Gastrocnemius medialis (tissue), 4 donors: ENCODE results near the gene PINK1. TPM values are rescaled to one million over a fixed set of nuclear protein-coding genes. Genes with fewer than 3 reads are reported as not detected.
A peak's percentile ranks its signal among the peaks of the same experiment; 100 is the strongest.

Source experiments
- ATAC-seq, 2 donors: fragments of 150-250 bp; one replicate each; pipeline ENCODE4 v1.9.1; 2016
- DNase-seq, 2 donors: peaks; one replicate each; pipeline ENCODE4 v3.0.0-alpha.2; 2019
- H3K27ac ChIP-seq, 4 donors: fragments of 200-600 bp; sonication (generic); 1 replicate in 1 of 4; 2 replicates in 3 of 4; pipeline ENCODE4 v1.5.1; 2016 to 2018; ENCODE audit warnings: mild to moderate bottlenecking in 2 of 4, moderate library complexity in 1 of 4
- H3K27me3 ChIP-seq, 3 donors: fragments of 200-600 bp; sonication (generic) in 2 of 3; 1 replicate in 1 of 3; 2 replicates in 2 of 3; pipeline versions ENCODE4 v1.5.1 to v1.6.0; 2016 to 2019; ENCODE audit warnings: mild to moderate bottlenecking in 1 of 3, moderate library complexity in 1 of 3
- H3K36me3 ChIP-seq, 2 donors: fragments of 200-600 bp; sonication (generic) in 1 of 2; one replicate each; pipeline ENCODE4 v1.5.1; 2017 to 2018
- H3K4me1 ChIP-seq, 2 donors: fragments of 200-600 bp; sonication (generic) in 1 of 2; one replicate each; pipeline ENCODE4 v1.5.1; 2016 to 2017; ENCODE audit warnings: mild to moderate bottlenecking in 2 of 2
- H3K4me3 ChIP-seq, 4 donors: fragments of 200-600 bp; sonication (generic) in 3 of 4; 1 replicate in 1 of 4; 2 replicates in 3 of 4; pipeline ENCODE4 v1.5.1; 2016 to 2019; ENCODE audit warnings: mild to moderate bottlenecking in 2 of 4
- H3K9me3 ChIP-seq, 3 donors: fragments of 200-600 bp; sonication (generic) in 2 of 3; 1 replicate in 1 of 3; 2 replicates in 2 of 3; pipeline ENCODE4 v1.5.1; 2016 to 2019
- POLR2A ChIP-seq, 2 donors: fragments of 450-650 bp; IDR thresholded peaks; one replicate each; pipeline ENCODE4 v1.6.1; 2017; ENCODE audit warnings: antibody characterized with exemption in 2 of 2, mild to moderate bottlenecking in 2 of 2, moderate library complexity in 2 of 2
- in situ Hi-C, 4 donors: fragments of 200-750 bp; cut with MboI; loops; one replicate each; pipeline versions ENCODE4 v1.15.0 to v1.8.0; 2017; ENCODE audit warnings: low sequenced_read_pairs in 4 of 4
- intact Hi-C: fragments of 100-400 bp; cut with DNase I; formaldehyde crosslinking; loops from one replicate; pipeline ENCODE4 v1.15.1; 2023; ENCODE audit warnings: low total_unique reads
- total RNA-seq, 4 donors: library from RNA; depleted of rRNA; stranded (reverse); fragments of >200 nt; gene quantifications; one replicate each; pipeline versions ENCODE4 v1.1.0 to v1.2.3, GENCODE V29; 2016
- TF ChIP-seq, protein P1 (sequence below), 5 experiments: fragments of 450-650 bp in 3 of 5; fragments of 200-600 bp in 2 of 5; sonication (generic) in 2 of 5; IDR thresholded peaks in 4 of 5; conservative IDR thresholded peaks in 1 of 5; 1 replicate in 4 of 5; 2 replicates in 1 of 5; pipeline ENCODE4 v1.5.1; 2016 to 2019; ENCODE audit warnings: antibody characterized with exemption in 5 of 5, mild to moderate bottlenecking in 3 of 5, moderate library complexity in 3 of 5

The PINK1 gene
- total RNA-seq, 4 donors from 2014 or later, result 376 to 478 (median 414) TPM

DNA sequence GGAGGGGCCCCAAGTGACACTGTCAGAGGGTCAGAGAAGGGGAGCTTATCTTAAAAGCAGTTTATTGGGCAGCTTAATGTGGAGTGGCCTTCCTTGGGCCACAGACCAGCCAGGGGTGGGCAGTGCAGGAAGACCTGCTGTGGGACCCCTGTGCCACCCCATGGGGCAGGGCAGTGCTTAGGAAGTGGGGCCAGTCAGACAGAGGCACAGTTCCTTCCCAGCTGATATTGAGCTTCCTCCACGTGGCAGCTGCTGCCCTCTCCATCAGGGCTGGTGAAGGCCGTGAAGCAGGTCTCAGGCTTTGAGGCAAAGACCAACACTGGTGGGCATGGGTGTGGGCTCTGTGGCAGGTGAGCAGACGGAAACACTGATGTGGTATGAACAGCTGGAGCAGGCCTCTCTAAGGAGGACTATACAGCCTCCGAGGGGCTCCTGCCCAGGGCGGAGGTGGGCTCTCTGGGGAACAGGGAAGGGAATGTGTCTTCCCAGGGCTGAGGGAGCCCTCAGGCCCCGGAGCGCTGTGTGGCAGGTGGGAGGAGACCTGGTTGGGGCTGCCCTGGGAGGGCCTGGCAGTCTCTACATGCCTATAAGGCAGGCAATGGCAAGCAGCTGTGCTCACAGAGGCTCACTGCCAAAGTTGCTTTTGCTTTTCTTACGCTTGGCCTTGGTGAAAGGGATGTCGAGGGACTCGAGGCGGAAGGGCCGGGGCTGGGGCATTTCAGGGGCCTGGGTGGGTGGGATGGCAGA is 30.9 kb downstream of the PINK1 start:
- peaks cover 22% of the 10 kb centered on the region in 2 donors for H3K4me1 ChIP-seq
- ATAC-seq (no peak), DNase-seq (no peak)
- no peaks in the 10 kb centered on the region for H3K27me3 ChIP-seq
- H3K4me3 ChIP-seq, result no peak overlapping the region
- in situ Hi-C loops (no loop called here), intact Hi-C loops (no loop called here)
- no peak overlapping the region for H3K27ac ChIP-seq
- H3K9me3 ChIP-seq, result no peaks in the 10 kb centered on the region
- no peaks in the 10 kb centered on the region for H3K36me3 ChIP-seq
- TF ChIP-seq, protein P1, sequence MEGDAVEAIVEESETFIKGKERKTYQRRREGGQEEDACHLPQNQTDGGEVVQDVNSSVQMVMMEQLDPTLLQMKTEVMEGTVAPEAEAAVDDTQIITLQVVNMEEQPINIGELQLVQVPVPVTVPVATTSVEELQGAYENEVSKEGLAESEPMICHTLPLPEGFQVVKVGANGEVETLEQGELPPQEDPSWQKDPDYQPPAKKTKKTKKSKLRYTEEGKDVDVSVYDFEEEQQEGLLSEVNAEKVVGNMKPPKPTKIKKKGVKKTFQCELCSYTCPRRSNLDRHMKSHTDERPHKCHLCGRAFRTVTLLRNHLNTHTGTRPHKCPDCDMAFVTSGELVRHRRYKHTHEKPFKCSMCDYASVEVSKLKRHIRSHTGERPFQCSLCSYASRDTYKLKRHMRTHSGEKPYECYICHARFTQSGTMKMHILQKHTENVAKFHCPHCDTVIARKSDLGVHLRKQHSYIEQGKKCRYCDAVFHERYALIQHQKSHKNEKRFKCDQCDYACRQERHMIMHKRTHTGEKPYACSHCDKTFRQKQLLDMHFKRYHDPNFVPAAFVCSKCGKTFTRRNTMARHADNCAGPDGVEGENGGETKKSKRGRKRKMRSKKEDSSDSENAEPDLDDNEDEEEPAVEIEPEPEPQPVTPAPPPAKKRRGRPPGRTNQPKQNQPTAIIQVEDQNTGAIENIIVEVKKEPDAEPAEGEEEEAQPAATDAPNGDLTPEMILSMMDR (IDR thresholded peaks at IDR 0.05 in 4 of 5, conservative IDR thresholded peaks at IDR 0.05 in 1 of 5), result no peak
- TF ChIP-seq POLR2A (IDR thresholded peaks at IDR 0.05), result no peak

DNA sequence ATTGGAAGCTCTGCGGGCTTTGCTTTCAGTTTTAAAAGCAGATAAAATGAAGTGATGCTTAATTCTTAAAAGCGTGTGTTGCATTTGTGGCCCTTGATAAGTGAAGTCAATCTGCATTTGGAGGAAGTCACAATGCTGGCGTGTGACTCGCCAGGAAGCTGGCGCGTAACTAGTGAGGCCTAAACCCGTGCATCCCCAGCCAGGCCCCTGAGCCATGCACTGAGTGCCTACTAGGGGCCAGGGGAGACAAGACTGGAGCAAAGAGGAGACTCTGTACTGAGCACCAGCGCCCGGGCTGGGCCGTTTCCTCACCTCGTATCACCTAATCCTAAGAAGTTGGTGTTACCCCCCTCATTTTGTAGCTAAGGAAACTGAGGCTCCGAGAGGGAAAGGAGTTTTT is 32.5 kb downstream of the PINK1 start:
- H3K27ac ChIP-seq, result peak overlapping the region in 3 of 4 donors; percentile 38 to 53 (median 51)
- intact Hi-C loops (no loop called here), in situ Hi-C loops (no loop called here)

DNA sequence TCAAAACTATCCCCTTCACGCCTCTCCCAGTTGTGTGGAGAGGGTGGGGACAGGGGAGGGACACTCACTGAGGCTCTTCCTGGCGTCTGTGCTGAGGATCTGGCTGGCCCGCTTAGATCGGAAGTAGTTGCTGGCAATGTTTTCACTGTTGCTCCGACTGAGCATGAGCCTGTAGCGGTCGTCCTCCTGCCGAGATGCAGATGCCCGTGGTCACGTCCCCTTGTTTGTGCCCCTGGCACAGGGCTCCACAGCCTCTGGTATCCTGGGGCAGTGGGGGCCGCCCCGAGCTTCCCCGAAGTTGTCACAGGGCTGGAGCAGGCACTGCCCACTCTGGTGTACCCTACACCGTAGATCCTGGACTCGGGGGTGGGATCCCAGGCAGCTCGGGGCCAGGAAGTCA is 32.9 kb downstream of the PINK1 start:
- ATAC-seq, result no peak
- Histone ChIP-seq H3K27me3 (no peaks in the 10 kb centered on the region), H3K4me1 (peaks cover 5% of the 10 kb centered on the region in 2 donors), H3K36me3 (no peaks in the 10 kb centered on the region), H3K9me3 (no peaks in the 10 kb centered on the region), H3K27ac (peak overlapping the region in 3 of 4 donors; percentile 38 to 53 (median 51)), H3K4me3 (peak overlapping the region in 1 of 4 donors; percentile 19)
- no peak for TF ChIP-seq POLR2A (IDR thresholded peaks at IDR 0.05)
- TF ChIP-seq, protein P1 (IDR thresholded peaks at IDR 0.05 in 4 of 5, conservative IDR thresholded peaks at IDR 0.05 in 1 of 5), result no peak
- DNase-seq, result no peak
- intact Hi-C loops, result no loop called here
- in situ Hi-C loops, result no loop called here

More for the DNA sequence above, 32.5 kb downstream of the PINK1 start:
- Histone ChIP-seq H3K9me3 (no peaks in the 10 kb centered on the region), H3K27me3 (no peaks in the 10 kb centered on the region), H3K4me1 (peaks cover 6 to 7% of the 10 kb centered on the region in 2 donors), H3K4me3 (no peak overlapping the region), H3K36me3 (no peaks in the 10 kb centered on the region)
- no peak for TF ChIP-seq POLR2A (IDR thresholded peaks at IDR 0.05)
- TF ChIP-seq, protein P1 (IDR thresholded peaks at IDR 0.05 in 4 of 5, conservative IDR thresholded peaks at IDR 0.05 in 1 of 5), result no peak
- DNase-seq, result no peak
- no peak for ATAC-seq

DNA sequence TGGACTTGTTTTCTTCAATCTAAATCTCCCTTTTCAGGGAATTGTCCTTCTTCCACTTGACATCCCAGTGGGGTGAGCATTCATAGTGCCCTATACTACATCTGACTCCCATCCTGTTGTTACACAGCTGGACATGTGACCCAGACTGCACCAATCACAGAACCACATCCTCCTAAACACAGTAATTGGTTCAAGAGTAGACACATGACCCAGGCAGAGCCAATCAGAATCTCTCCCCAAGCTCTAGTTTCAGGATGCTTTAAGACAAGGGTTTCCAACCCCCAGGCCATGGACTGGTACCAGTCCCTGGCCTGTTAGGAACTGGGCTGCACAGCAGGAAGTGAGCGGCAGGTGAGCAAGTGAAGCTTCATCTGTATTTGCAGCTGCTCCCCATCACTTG is 33.5 kb downstream of the PINK1 start:
- H3K27ac ChIP-seq, result peak overlapping the region in 2 of 4 donors; percentile 51 to 53
- intact Hi-C loops, result no loop called here
- H3K27me3 ChIP-seq, result no peaks in the 10 kb centered on the region
- DNase-seq, result no peak
- H3K36me3 ChIP-seq, result no peaks in the 10 kb centered on the region
- H3K4me1 ChIP-seq, result peaks cover 4 to 5% of the 10 kb centered on the region in 2 donors
- in situ Hi-C loops, result no loop called here
- no peak for ATAC-seq
- no peak overlapping the region for H3K4me3 ChIP-seq
- no peaks in the 10 kb centered on the region for H3K9me3 ChIP-seq
- TF ChIP-seq POLR2A (IDR thresholded peaks at IDR 0.05), result no peak
- TF ChIP-seq, protein P1 (IDR thresholded peaks at IDR 0.05 in 4 of 5, conservative IDR thresholded peaks at IDR 0.05 in 1 of 5), result no peak
